Pancreas (tissue), 10 donors: Measurements from ENCODE around the gene C2CD3. TPM values are rescaled to one million over a fixed set of nuclear protein-coding genes. Genes with fewer than 3 reads are reported as not detected.
A peak's percentile ranks its signal among the peaks of the same experiment; 100 is the strongest.

Experiments
- ATAC-seq, 4 donors: fragments of 200-7000 bp; cut with Tn5 transposase; one replicate each; pipeline versions ENCODE4 v1.8.0 to v1.9.1; 2020; ENCODE audit warnings: mild to moderate bottlenecking in 4 of 4, moderate library complexity in 4 of 4
- DNase-seq, 6 donors: peaks; one replicate each; pipeline ENCODE4 v3.0.0-alpha.2; 2020
- FAIRE-seq: peaks from 2 replicates; lab custom pipeline; 2012; peaks lifted over from hg19 to GRCh38; lab: Jason Lieb, UNC
- H3K27ac ChIP-seq, 4 donors: fragments of 200-600 bp; sonication (generic); 1 replicate in 3 of 4; 2 replicates in 1 of 4; pipeline versions ENCODE4 v1.5.0 to v1.8.0; 2020
- H3K27me3 ChIP-seq, 4 donors: fragments of 200-600 bp; one replicate each; pipeline ENCODE4 v1.8.0; 2021
- H3K36me3 ChIP-seq, 3 donors: fragments of 200-600 bp; sonication (generic) in 1 of 3; one replicate each; pipeline versions ENCODE4 v1.5.0 to v1.8.0; 2020 to 2021
- H3K4me1 ChIP-seq, 3 donors: fragments of 200-600 bp; one replicate each; pipeline ENCODE4 v1.8.0; 2021
- H3K4me3 ChIP-seq, 4 donors: fragments of 200-600 bp; sonication (generic) in 2 of 4; one replicate each; pipeline versions ENCODE4 v1.5.0 to v1.8.0; 2020 to 2021
- H3K9me3 ChIP-seq, 4 donors: fragments of 200-600 bp; one replicate each; pipeline ENCODE4 v1.8.0; 2021
- WGBS, 2 donors: extraction: QIAGEN DNeasy Blood & Tissue Kit; methylation state at CpG; one replicate each; pipeline ENCODE4 v1.1.7; 2013; 5-methylcytosine and 5-hydroxymethylcytosine counted together
- intact Hi-C, 3 donors: fragments of 100-400 bp; cut with DNase I; formaldehyde crosslinking; loops; one replicate each; pipeline versions ENCODE4 v1.11.1 to v1.14.2; 2022
- polyA plus RNA-seq, 2 donors: library from polyadenylated mRNA; stranded (reverse); fragments of 200-250 nt; gene quantifications; one replicate each; pipeline ENCODE4 v1.2.3, GENCODE V29; 2013
- total RNA-seq, 6 donors: library from RNA; stranded (reverse); fragmentation: NEBNext Ultra II Directional in 4 of 6; extraction: Animal tissue kit (Norgen Biotek cat#: 25700) in 4 of 6; gene quantifications; one replicate each; pipeline versions ENCODE4 v1.2.1 to v1.2.4, GENCODE V29; 2021 to 2023
- TF ChIP-seq, protein P1 (sequence below), 4 donors: fragments of 200-600 bp; sonication (generic) in 3 of 4; IDR thresholded peaks; one replicate each; pipeline versions ENCODE4 v1.5.0 to v1.8.0; 2021; ENCODE audit warnings: antibody characterized with exemption in 4 of 4
- donor health status: healthy with polysubstance abuse.
- donor health status: DM: no; HTN: no; CAD: no; lungs with moderate emphysema.
- donor health status: DM: no; HTN: no; CAD: no.
- donor health status: control.
- donor health status: control.
- donor health status: Bipolar disorder and iron deficiency.
- donor health status: DM: yes; HTN: yes; CAD: no.
- donor health status: DM: no; HTN: no; CAD: no.
- donor health status: DM: no; HTN: no; CAD: no.
- donor health status: DM: yes; HTN: yes; CAD: no.

Gene C2CD3
- total and polyA plus RNA-seq, 8 donors: 7.0 to 14.8 (median 8.7) TPM

DNA sequence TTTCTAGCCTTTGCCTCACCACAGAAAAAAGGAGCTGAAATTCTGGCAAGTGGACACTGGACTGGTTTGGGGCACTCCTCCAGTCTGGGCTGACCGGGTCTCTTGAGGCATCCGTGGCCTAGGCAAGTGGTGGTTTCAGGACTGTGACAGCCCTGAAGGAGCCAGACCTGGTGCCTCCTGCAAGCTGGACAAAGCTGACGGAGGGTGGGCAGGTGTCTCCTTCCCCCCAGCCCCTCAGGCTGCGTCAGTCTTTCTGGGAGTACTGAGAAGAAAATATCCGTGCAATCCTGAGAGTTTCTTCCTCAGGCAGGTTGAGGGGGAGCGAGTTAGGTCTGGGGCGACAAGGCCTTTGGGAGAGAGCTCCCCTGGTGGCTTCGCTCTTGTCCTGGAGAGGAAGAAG lies 157.7 kb downstream of the C2CD3 start:
- no peak for ATAC-seq
- DNase-seq: no peak
- Histone ChIP-seq H3K27ac (no peak overlapping the region), H3K4me3 (no peak overlapping the region), H3K4me1 (peaks cover 0 to 4% (median 3%) of the 10 kb centered on the region in 3 donors), H3K27me3 (no peaks in the 10 kb centered on the region), H3K9me3 (no peaks in the 10 kb centered on the region), H3K36me3 (no peaks in the 10 kb centered on the region)
- intact Hi-C loops: no loop called here
- FAIRE-seq: no peak
- TF ChIP-seq, protein P1, sequence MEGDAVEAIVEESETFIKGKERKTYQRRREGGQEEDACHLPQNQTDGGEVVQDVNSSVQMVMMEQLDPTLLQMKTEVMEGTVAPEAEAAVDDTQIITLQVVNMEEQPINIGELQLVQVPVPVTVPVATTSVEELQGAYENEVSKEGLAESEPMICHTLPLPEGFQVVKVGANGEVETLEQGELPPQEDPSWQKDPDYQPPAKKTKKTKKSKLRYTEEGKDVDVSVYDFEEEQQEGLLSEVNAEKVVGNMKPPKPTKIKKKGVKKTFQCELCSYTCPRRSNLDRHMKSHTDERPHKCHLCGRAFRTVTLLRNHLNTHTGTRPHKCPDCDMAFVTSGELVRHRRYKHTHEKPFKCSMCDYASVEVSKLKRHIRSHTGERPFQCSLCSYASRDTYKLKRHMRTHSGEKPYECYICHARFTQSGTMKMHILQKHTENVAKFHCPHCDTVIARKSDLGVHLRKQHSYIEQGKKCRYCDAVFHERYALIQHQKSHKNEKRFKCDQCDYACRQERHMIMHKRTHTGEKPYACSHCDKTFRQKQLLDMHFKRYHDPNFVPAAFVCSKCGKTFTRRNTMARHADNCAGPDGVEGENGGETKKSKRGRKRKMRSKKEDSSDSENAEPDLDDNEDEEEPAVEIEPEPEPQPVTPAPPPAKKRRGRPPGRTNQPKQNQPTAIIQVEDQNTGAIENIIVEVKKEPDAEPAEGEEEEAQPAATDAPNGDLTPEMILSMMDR (IDR thresholded peaks at IDR 0.05): no peak
- 93 to 96% methylated on average over 8 of the region's 8 CpGs for WGBS, 2 donors

DNA sequence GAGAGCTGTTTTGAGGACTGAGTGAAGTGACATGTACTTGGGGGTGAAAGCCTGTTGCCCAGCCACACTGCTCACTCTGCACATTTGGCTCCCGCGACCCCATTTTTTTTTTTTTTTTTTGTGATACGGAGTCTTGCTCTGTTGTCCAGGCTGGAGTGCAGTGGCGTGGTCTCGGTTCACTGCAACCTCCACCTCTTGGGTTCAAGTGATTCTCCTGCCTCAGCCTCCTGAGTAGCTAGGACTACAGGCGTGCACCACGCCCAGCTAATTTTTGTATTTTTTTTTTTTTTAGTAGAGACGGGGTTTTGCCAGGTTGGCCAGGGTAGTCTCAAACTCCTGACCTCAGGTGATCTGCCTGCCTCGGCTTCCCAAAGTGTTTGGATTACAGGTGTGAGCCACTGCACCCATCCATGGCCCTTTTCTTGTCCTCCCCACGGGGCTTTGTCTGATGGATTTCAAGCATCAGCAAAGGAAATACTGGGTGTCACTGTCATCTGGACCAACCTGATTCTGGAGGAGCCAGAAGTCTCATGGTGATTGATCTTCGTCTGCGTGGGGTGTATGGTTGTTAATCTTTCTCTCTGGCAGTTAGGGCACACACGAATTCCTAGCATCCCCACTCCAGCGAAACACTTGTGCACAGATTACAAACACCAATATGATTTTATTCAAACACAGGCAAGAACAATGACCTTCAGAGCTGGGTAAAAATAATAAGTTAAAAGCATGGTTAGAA lies 158.6 kb downstream of the C2CD3 start:
- Histone ChIP-seq H3K4me1 (no peaks in the 10 kb centered on the region), H3K4me3 (no peak overlapping the region), H3K27me3 (no peaks in the 10 kb centered on the region), H3K36me3 (no peaks in the 10 kb centered on the region), H3K9me3 (no peaks in the 10 kb centered on the region), H3K27ac (no peak overlapping the region)
- TF ChIP-seq, protein P1 (IDR thresholded peaks at IDR 0.05): no peak
- FAIRE-seq (no peak), ATAC-seq (no peak), DNase-seq (no peak)
- WGBS, 2 donors: 89 to 90% methylated on average over 14 of the region's 14 CpGs
- intact Hi-C loops: no loop called here

DNA sequence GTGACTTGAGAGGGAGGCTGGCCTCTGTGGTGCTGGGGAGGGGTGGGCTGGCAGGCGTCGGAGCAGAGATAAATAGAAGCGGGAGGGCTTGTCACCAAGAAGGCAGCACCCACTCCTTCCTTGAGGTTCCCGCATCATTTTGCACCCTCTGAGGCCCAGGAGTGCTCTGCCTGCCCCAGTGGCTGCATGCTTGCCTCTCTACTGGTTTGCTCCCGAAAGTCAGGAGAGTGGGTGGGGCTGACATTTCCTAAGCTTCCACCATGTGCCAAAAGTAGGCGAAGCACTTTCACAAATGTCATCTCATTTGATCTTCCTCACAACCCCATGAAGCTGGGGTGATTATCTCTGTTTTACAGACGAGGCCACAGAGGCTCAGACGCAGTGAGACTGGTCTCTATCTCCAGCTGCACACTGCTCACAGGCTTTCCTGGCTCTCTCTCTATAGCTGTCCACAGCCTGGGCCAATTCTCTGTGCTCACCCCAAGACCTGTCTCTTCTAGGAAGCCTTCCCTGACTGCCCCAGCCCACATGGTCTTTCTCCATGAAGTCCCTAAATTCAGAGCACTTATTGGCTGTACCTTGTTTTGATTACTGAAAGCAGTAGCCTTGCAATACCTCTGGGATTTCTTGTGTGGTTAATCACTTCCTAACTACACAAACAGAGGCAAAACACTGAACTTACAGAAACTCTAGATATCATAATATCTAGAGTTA lies 159.3 kb downstream of the C2CD3 start:
- no peaks in the 10 kb centered on the region for H3K36me3 ChIP-seq
- intact Hi-C loops: no loop called here
- FAIRE-seq (no peak), ATAC-seq (peak in 1 of 4 donors; percentile 20), DNase-seq (no peak)
- H3K4me1 ChIP-seq: no peaks in the 10 kb centered on the region
- WGBS, 2 donors: 86 to 90% methylated on average over 8 of the region's 8 CpGs
- H3K27me3 ChIP-seq: no peaks in the 10 kb centered on the region
- no peak overlapping the region for H3K27ac ChIP-seq
- TF ChIP-seq, protein P1 (IDR thresholded peaks at IDR 0.05): no peak
- H3K9me3 ChIP-seq: no peaks in the 10 kb centered on the region
- H3K4me3 ChIP-seq: no peak overlapping the region

DNA sequence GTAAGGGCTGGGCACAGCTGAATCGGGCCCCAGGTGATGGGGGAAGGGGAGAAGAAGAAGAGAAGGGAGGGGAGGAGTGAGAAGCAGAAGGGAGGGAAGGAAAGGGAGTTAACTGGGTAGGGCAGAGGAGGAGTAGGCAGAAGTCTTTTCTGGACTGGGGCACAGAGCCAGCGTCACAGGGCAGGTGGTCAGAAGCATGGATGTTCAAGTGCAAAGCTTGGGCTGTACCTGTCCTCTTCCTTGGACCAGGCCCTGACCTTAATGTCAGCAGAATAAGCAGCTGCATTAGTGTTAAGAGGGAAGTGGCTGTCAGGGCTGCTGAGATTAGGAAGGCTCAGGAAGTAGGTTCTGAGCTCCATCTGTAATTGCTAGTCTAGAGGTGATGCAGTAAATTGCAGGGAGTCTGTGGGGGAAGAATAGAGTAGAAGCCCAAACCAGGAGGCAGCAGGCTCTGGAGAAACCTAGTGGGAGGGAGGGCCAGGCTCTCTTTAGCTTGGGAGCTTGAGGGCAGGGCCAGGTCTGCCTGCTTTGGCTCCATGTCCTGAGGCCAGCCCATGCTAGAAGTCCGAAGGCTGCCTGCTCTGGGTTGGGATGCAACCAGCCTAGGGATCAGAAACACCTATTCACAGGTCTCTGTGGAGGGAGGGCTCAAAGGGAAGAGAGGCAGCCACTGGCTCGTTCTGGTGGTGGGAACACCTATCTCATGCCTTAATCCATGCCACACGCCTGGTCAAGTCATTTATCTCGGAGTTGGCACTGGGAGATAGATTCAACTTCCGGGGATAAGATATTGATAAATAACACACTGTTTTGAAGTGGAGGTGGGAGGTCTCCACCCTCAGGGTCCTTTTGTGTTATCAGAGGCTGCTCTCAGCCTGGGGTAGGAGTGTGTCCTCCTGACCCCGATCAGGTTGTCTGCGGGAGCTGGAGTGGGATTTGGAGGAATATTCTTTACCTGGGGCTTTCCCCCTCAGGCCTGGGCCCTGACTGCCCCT lies 160.2 kb downstream of the C2CD3 start:
- Histone ChIP-seq H3K27ac (no peak overlapping the region), H3K36me3 (no peaks in the 10 kb centered on the region), H3K27me3 (no peaks in the 10 kb centered on the region), H3K9me3 (no peaks in the 10 kb centered on the region), H3K4me3 (no peak overlapping the region), H3K4me1 (no peaks in the 10 kb centered on the region)
- intact Hi-C loops: no loop called here
- DNase-seq (no peak), ATAC-seq (no peak), FAIRE-seq (no peak)
- TF ChIP-seq, protein P1 (IDR thresholded peaks at IDR 0.05): no peak
- WGBS, 2 donors: 80 to 85% methylated on average over 9 of the region's 9 CpGs
